Uterus (tissue), 2 donors: Measurements from ENCODE around the gene HJV.

Source experiments
- POLR2A ChIP-seq, 2 donors: fragments of 450-650 bp; IDR thresholded peaks; one replicate each; pipeline ENCODE4 v1.6.1; 2016; ENCODE audit warnings: antibody characterized with exemption in 2 of 2, mild to moderate bottlenecking in 1 of 2, moderate library complexity in 1 of 2
- TF ChIP-seq, protein P1 (sequence below), 4 experiments: fragments of 200-600 bp in 2 of 4; fragments of 450-650 bp in 2 of 4; sonication (generic) in 2 of 4; IDR thresholded peaks; one replicate each; pipeline ENCODE4 v1.5.1; 2016 to 2019; ENCODE audit warnings: antibody characterized with exemption in 4 of 4, mild to moderate bottlenecking in 2 of 4, moderate library complexity in 1 of 4

DNA sequence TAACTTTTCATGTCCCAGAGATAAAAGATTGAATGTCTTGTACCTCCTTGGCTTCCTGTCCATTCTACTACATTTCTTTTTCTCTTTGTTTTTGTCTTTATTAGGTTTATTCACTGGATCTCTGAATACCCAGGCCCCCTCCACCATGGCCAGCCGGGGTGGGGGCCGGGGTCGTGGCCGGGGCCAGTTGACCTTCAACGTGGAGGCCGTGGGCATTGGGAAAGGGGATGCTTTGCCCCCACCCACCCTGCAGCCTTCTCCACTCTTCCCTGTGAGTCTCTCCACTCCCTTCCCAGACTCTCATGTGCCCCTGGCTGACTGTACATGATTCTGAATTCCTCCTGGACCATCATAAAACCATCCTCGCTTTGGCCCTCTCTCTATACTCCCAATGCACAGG, 46.8 kb downstream of the HJV start:
- TF ChIP-seq, protein P1, sequence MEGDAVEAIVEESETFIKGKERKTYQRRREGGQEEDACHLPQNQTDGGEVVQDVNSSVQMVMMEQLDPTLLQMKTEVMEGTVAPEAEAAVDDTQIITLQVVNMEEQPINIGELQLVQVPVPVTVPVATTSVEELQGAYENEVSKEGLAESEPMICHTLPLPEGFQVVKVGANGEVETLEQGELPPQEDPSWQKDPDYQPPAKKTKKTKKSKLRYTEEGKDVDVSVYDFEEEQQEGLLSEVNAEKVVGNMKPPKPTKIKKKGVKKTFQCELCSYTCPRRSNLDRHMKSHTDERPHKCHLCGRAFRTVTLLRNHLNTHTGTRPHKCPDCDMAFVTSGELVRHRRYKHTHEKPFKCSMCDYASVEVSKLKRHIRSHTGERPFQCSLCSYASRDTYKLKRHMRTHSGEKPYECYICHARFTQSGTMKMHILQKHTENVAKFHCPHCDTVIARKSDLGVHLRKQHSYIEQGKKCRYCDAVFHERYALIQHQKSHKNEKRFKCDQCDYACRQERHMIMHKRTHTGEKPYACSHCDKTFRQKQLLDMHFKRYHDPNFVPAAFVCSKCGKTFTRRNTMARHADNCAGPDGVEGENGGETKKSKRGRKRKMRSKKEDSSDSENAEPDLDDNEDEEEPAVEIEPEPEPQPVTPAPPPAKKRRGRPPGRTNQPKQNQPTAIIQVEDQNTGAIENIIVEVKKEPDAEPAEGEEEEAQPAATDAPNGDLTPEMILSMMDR (IDR thresholded peaks at IDR 0.05): no peak
- TF ChIP-seq POLR2A (IDR thresholded peaks at IDR 0.05): no peak
